K562 (cell line): ENCODE measurements around the gene CSNK1A1. TPM values are rescaled to one million over a fixed set of nuclear protein-coding genes. Genes with fewer than 3 reads are reported as not detected.
A peak's percentile ranks its signal among the peaks of the same experiment; 100 is the strongest.

Experiments
- ATF3 ChIP-seq, 2 experiments: fragments of 450-650 bp in 1 of 2; sonication (generic) in 1 of 2; formaldehyde crosslinking in 1 of 2; IDR thresholded peaks in 1 of 2; conservative IDR thresholded peaks in 1 of 2; 2 replicates each; pipeline versions ENCODE4 v1.6.1 to v1.8.1; 2016 to 2023; ENCODE audit warnings: mild to moderate bottlenecking in 2 of 2, moderate library complexity in 2 of 2, inconsistent platforms in 1 of 2, missing genetic modification reagents in 1 of 2
- CHD1 ChIP-seq: fragments of 200-600 bp; sonication (generic); IDR thresholded peaks from one replicate; pipeline ENCODE4 v1.6.1; 2012; ENCODE audit warnings: mild to moderate bottlenecking, moderate library complexity, low read length, inconsistent platforms
- CLOCK ChIP-seq: fragments of 250-450 bp; sonication (Bioruptor Pico); IDR thresholded peaks from 2 replicates; pipeline ENCODE4 v1.4.0; 2020; ENCODE audit warnings: mild to moderate bottlenecking, moderate library complexity, borderline replicate concordance
- COPS2 ChIP-seq: fragments of 450-650 bp; conservative IDR thresholded peaks from 2 replicates; pipeline ENCODE4 v1.6.1; 2016; ENCODE audit warnings: mild to moderate bottlenecking, moderate library complexity
- HLTF ChIP-seq: fragments of 450-650 bp; IDR thresholded peaks from 2 replicates; pipeline ENCODE4 v1.6.1; 2016
- KAT2B ChIP-seq: IDR thresholded peaks from one replicate; pipeline ENCODE4 v1.6.1; 2012; ENCODE audit warnings: low read depth, mild to moderate bottlenecking, control low read depth, inconsistent platforms, low read length, moderate library complexity
- KLF13 ChIP-seq: fragments of 450-650 bp; IDR thresholded peaks from 2 replicates; pipeline ENCODE4 v1.6.1; 2016; ENCODE audit warnings: missing genetic modification characterization, low read depth, mild to moderate bottlenecking, missing compliant biosample characterization, moderate library complexity, borderline replicate concordance
- LCOR ChIP-seq: sonication (generic); formaldehyde crosslinking; IDR thresholded peaks from 2 replicates; pipeline ENCODE4 v1.8.0; 2022; ENCODE audit warnings: mild to moderate bottlenecking, missing genetic modification reagents
- MEIS2 ChIP-seq: fragments of 450-650 bp; IDR thresholded peaks from 2 replicates; pipeline ENCODE4 v1.6.1; 2014; ENCODE audit warnings: mild to moderate bottlenecking; ENCODE audit not compliant: partially characterized antibody
- MLX ChIP-seq, 2 experiments: fragments of 450-650 bp in 1 of 2; sonication (generic) in 1 of 2; formaldehyde crosslinking; conservative IDR thresholded peaks; 2 replicates each; pipeline versions ENCODE4 v1.4.0 to v1.8.1; 2020 to 2022; ENCODE audit warnings: mild to moderate bottlenecking in 1 of 2, missing genetic modification reagents in 1 of 2
- NBN ChIP-seq: fragments of 450-650 bp; IDR thresholded peaks from 2 replicates; pipeline ENCODE4 v1.6.1; 2016; ENCODE audit warnings: low read depth, mild to moderate bottlenecking
- NR3C1 ChIP-seq: sonication (generic); formaldehyde crosslinking; IDR thresholded peaks from 2 replicates; pipeline ENCODE4 v1.8.1; 2022; ENCODE audit warnings: missing genetic modification reagents
- RB1 ChIP-seq: fragments of 450-650 bp; IDR thresholded peaks from 2 replicates; pipeline ENCODE4 v1.6.1; 2017; ENCODE audit warnings: low read depth, mild to moderate bottlenecking
- RFX1 ChIP-seq: fragments of 450-650 bp; IDR thresholded peaks from 2 replicates; pipeline ENCODE4 v1.6.1; 2016; ENCODE audit warnings: mild to moderate bottlenecking, moderate library complexity
- SRSF3 ChIP-seq: fragments of 200-400 bp; formaldehyde crosslinking; IDR thresholded peaks from 2 replicates; pipeline ENCODE4 v1.6.1; 2016; ENCODE audit warnings: mild to moderate bottlenecking, low read length, moderate library complexity; ENCODE audit not compliant: insufficient read depth
- XRCC3 ChIP-seq: fragments of 450-650 bp; IDR thresholded peaks from 2 replicates; pipeline ENCODE4 v1.6.1; 2017; ENCODE audit warnings: mild to moderate bottlenecking, moderate library complexity
- ZBTB9 ChIP-seq: fragments of 450-650 bp; formaldehyde crosslinking; IDR thresholded peaks from 2 replicates; pipeline ENCODE4 v1.4.0; 2020; ENCODE audit warnings: mild to moderate bottlenecking, moderate library complexity
- ZFX ChIP-seq: sonication (generic); formaldehyde crosslinking; IDR thresholded peaks from 2 replicates; pipeline ENCODE4 v1.8.0; 2022; ENCODE audit warnings: mild to moderate bottlenecking, missing genetic modification reagents, moderate library complexity
- ZNF280A ChIP-seq: fragments of 450-650 bp; IDR thresholded peaks from 2 replicates; pipeline ENCODE4 v1.6.1; 2018; ENCODE audit warnings: mild to moderate bottlenecking, low read depth; ENCODE audit not compliant: partially characterized antibody
- ZNF707 ChIP-seq: fragments of 250-450 bp; sonication (Bioruptor Pico); conservative IDR thresholded peaks from 2 replicates; pipeline ENCODE4 v1.8.0; 2022; ENCODE audit warnings: inconsistent platforms, mild to moderate bottlenecking, moderate library complexity
- ZNF79 ChIP-seq: fragments of 250-450 bp; sonication (Bioruptor Pico); IDR thresholded peaks from 2 replicates; pipeline ENCODE4 v1.4.0; 2020; ENCODE audit warnings: low read depth, mild to moderate bottlenecking, moderate library complexity
- polyA plus RNA-seq, 8 experiments: library from polyadenylated mRNA; depleted of rRNA in 4 of 8; stranded (reverse) in 5 of 8; unstranded in 3 of 8; fragments of >200 nt; fragmentation: Nextera tagmentation in 2 of 8; fragmentation: Illumina TruSeq in 1 of 8; extraction: Ambion mirVana in 2 of 8; extraction: Trizol in 1 of 8; gene quantifications; 2 replicates each; pipeline versions ENCODE4 v1.2.1 to v1.2.3, GENCODE V29; 2011 to 2014; ENCODE audit warnings: inconsistent platforms in 1 of 8, missing spikeins in 1 of 8
- total RNA-seq, 7 experiments: library from RNA; depleted of rRNA in 6 of 7; stranded (reverse); fragments of >200 nt in 6 of 7; fragmentation: Illumina TruSeq in 2 of 7; extraction: Trizol in 2 of 7; gene quantifications; 2 replicates each; pipeline versions ENCODE4 v1.2.1 to v1.2.3, GENCODE V29; 2011 to 2021; ENCODE audit warnings: low replicate concordance in 1 of 7

CSNK1A1 gene
- total and polyA plus RNA-seq, 9 of the 15 experiments (the other 6 are each of a cell fraction or from before 2014, with no cell fraction given): 49.1 to 196 (median 154) TPM

GRCh38 chr5:149550594-149551226 is 529 bp downstream of the CSNK1A1 start (continued):
- TF ChIP-seq ZBTB9 (CRISPR knock-in tag) (0 out of 2 replicates have a peak, but pooled peaks have one; percentile 8), RB1 (no peak), CLOCK (CRISPR knock-in tag) (no peak), KAT2B (no peak), LCOR (CRISPR knock-in tag) (no peak), ZNF280A (no peak), MEIS2 (no peak), RFX1 (no peak), NR3C1 (0 out of 2 replicates have a peak, but pooled peaks have one; percentile 44), KLF13 (tag) (no peak), ZNF707 (CRISPR knock-in tag) (no peak), ZFX (no peak), MLX (CRISPR knock-in tag; conservative IDR thresholded peaks at IDR 0.05) (no peak), ZNF79 (CRISPR knock-in tag) (no peak), SRSF3 (0 out of 2 replicates have a peak, but pooled peaks have one; percentile 24), NBN (no peak), COPS2 (no peak), CHD1 (peak; percentile 98), HLTF (peak; percentile 38; the same call in 1 of the 2 replicates), ATF3 (IDR thresholded peaks at IDR 0.05) (no peak), ATF3 (CRISPR knock-in tag; conservative IDR thresholded peaks at IDR 0.05) (no peak), XRCC3 (no peak)
